Astrocyte (in vitro differentiated cells and primary cell): Measurements from ENCODE around the gene DEDD2. TPM values are rescaled to one million over a fixed set of nuclear protein-coding genes. Genes with fewer than 3 reads are reported as not detected.

Experiments
- DNase-seq: peaks from one replicate; pipeline ENCODE4 v3.0.0-alpha.2; 2010; ENCODE audit warnings: low read depth
- FAIRE-seq: peaks from 2 replicates; lab custom pipeline; 2011; peaks lifted over from hg19 to GRCh38; lab: Jason Lieb, UNC
- H2AFZ ChIP-seq: 2 replicates; pipeline ENCODE4 v1.6.0; 2012; ENCODE audit warnings: low read depth, low read length, inconsistent platforms
- H3K27ac ChIP-seq: 2 replicates; pipeline ENCODE4 v1.5.1; 2011; ENCODE audit warnings: low read depth, low read length, inconsistent platforms
- H3K27me3 ChIP-seq: 2 replicates; pipeline ENCODE4 v1.6.0; 2011; ENCODE audit warnings: low read length, inconsistent platforms; ENCODE audit not compliant: insufficient read depth
- H3K36me3 ChIP-seq: 2 replicates; pipeline ENCODE4 v1.5.1; 2011; ENCODE audit warnings: low read length, inconsistent platforms; ENCODE audit not compliant: insufficient read depth
- H3K4me1 ChIP-seq: 2 replicates; pipeline ENCODE4 v1.5.1; 2011; ENCODE audit warnings: low read length, inconsistent platforms; ENCODE audit not compliant: insufficient read depth
- H3K4me2 ChIP-seq: 2 replicates; pipeline ENCODE4 v1.6.0; 2012; ENCODE audit warnings: low read length, inconsistent platforms
- H3K4me3 ChIP-seq: 2 replicates; pipeline ENCODE4 v1.5.1; 2011; ENCODE audit warnings: low read depth, mild to moderate bottlenecking, low read length, inconsistent platforms; ENCODE audit not compliant: insufficient read depth
- H3K79me2 ChIP-seq: 2 replicates; pipeline ENCODE4 v1.6.0; 2012; ENCODE audit warnings: mild to moderate bottlenecking, low read length, inconsistent platforms; ENCODE audit not compliant: insufficient read depth
- H3K9ac ChIP-seq: 2 replicates; pipeline ENCODE4 v1.6.0; 2012; ENCODE audit warnings: mild to moderate bottlenecking, low read length, inconsistent platforms
- H3K9me3 ChIP-seq: 2 replicates; pipeline ENCODE4 v1.5.1; 2012; ENCODE audit warnings: low read depth, mild to moderate bottlenecking, low read length, inconsistent platforms; ENCODE audit not compliant: insufficient read depth
- H4K20me1 ChIP-seq: 2 replicates; pipeline ENCODE4 v1.6.0; 2012; ENCODE audit warnings: low read length, inconsistent platforms; ENCODE audit not compliant: insufficient read depth
- H3K27ac Mint-ChIP-seq: one replicate; pipeline ENCODE4 v1.8.0; 2021; ENCODE audit warnings: mild to moderate bottlenecking, mixed read lengths; ENCODE audit not compliant: unreplicated experiment
- H3K27me3 Mint-ChIP-seq: one replicate; pipeline ENCODE4 v1.8.0; 2021; ENCODE audit warnings: low read depth, mixed read lengths; ENCODE audit not compliant: unreplicated experiment
- H3K36me3 Mint-ChIP-seq: one replicate; pipeline ENCODE4 v1.8.0; 2021; ENCODE audit warnings: low read depth, mixed read lengths; ENCODE audit not compliant: unreplicated experiment
- H3K4me1 Mint-ChIP-seq: one replicate; pipeline ENCODE4 v1.8.0; 2021; ENCODE audit warnings: low read depth, mixed read lengths; ENCODE audit not compliant: unreplicated experiment
- H3K4me3 Mint-ChIP-seq: one replicate; pipeline ENCODE4 v1.8.0; 2021; ENCODE audit warnings: mild to moderate bottlenecking, moderate library complexity, mixed read lengths; ENCODE audit not compliant: unreplicated experiment
- H3K9me3 Mint-ChIP-seq: one replicate; pipeline ENCODE4 v1.8.0; 2021; ENCODE audit warnings: mild to moderate bottlenecking, mixed read lengths; ENCODE audit not compliant: unreplicated experiment
- CTCF ChIP-seq: IDR thresholded peaks from 2 replicates; pipeline ENCODE4 v1.5.1; 2011; ENCODE audit warnings: low read depth, mild to moderate bottlenecking, inconsistent platforms, low read length, moderate library complexity; ENCODE audit not compliant: insufficient read depth
- EZH2 ChIP-seq: IDR thresholded peaks from 2 replicates; pipeline ENCODE4 v1.6.1; 2012; ENCODE audit warnings: mild to moderate bottlenecking, low read length, inconsistent platforms; ENCODE audit not compliant: insufficient read depth
- total RNA-seq: library from RNA; stranded (reverse); gene quantifications from 2 replicates; pipeline ENCODE4 v1.2.1, GENCODE V29; 2021

The DEDD2 gene
- total RNA-seq, 1 donor from 2014 or later, result 26.1 TPM

GRCh38 chr19:42149447-42150202, 67.9 kb downstream of the DEDD2 start:
- no peak for DNase-seq
- Mint-ChIP-seq H3K27me3 (peaks cover 76% of the 10 kb centered on the region), H3K9me3 (no peaks in the 10 kb centered on the region), H3K27ac (no peak overlapping the region), H3K4me3 (no peak overlapping the region), H3K4me1 (no peaks in the 10 kb centered on the region), H3K36me3 (peaks cover 5% of the 10 kb centered on the region)
- Histone ChIP-seq H3K79me2 (no peaks in the 10 kb centered on the region), H3K27me3 (peaks cover 42% of the 10 kb centered on the region), H3K36me3 (no peaks in the 10 kb centered on the region), H3K4me1 (no peaks in the 10 kb centered on the region), H3K4me2 (no peak overlapping the region), H3K4me3 (no peak overlapping the region), H3K9ac (no peak overlapping the region), H3K9me3 (no peaks in the 10 kb centered on the region), H3K27ac (no peak overlapping the region), H4K20me1 (peaks cover 5% of the 10 kb centered on the region), H2AFZ (no peak overlapping the region)
- FAIRE-seq, result no peak
- no peak for TF ChIP-seq CTCF
- peak; percentile 56 for TF ChIP-seq EZH2

Other genes starting within 250 kb of the DEDD2 start
- 3.4 and 3.9 TPM in 2 replicates for gene ATP1A3, start 223.4 kb downstream of the DEDD2 start, total RNA-seq
- 9.2 and 12.1 TPM in 2 replicates for gene GRIK5, start 147.5 kb downstream of the DEDD2 start, total RNA-seq
- gene ZNF574, start 141.5 kb downstream of the DEDD2 start, total RNA-seq, result 20.0 and 20.2 TPM in 2 replicates
- gene POU2F2, start 85.2 kb downstream of the DEDD2 start, total RNA-seq, result 7.7 and 8.3 TPM in 2 replicates
- 20.2 and 21.6 TPM in 2 replicates for gene ZNF526, start 2.6 kb upstream of the DEDD2 start, total RNA-seq
- 49.5 and 50.3 TPM in 2 replicates for gene GSK3A, start 24.9 kb upstream of the DEDD2 start, total RNA-seq
- gene ERF, start 37.5 kb upstream of the DEDD2 start, total RNA-seq, result 108 TPM in 2 replicates
- gene CIC, start 51.6 kb upstream of the DEDD2 start, total RNA-seq, result 73.4 and 78.5 TPM in 2 replicates
- 1.3 and 1.4 TPM in 2 replicates for gene PRR19, start 84.5 kb upstream of the DEDD2 start, total RNA-seq
- 44.1 and 51.8 TPM in 2 replicates for gene PAFAH1B3, start 84.9 kb upstream of the DEDD2 start, total RNA-seq
- gene TMEM145, start 95.6 kb upstream of the DEDD2 start, total RNA-seq, result 0.70 TPM in 1 of 2 replicates, not detected in the other
- gene MEGF8, start 108.0 kb upstream of the DEDD2 start, total RNA-seq, result 42.0 and 45.7 TPM in 2 replicates
- gene CNFN, start 172.6 kb upstream of the DEDD2 start, total RNA-seq, result 0.61 and 2.5 TPM in 2 replicates
- gene LIPE, start 209.7 kb upstream of the DEDD2 start, total RNA-seq, result 1.3 and 2.0 TPM in 2 replicates
- gene CXCL17, start 225.3 kb upstream of the DEDD2 start, total RNA-seq, result not detected in 2 replicates